Activated CD4-positive, alpha-beta T cell treated with anti-CD3 and anti-CD28 coated beads, Interleukin-2, Interleukin-6, amounts not matched to agents 100 ng/mL and 50 ng/mL, durations not matched to agents 16 hours and 8 hours (primary cell): ENCODE data around the gene CYP1A2.
A peak's percentile ranks its signal among the peaks of the same experiment; 100 is the strongest.
"Not testable (repeated sequence)": the region's sequence is repeated elsewhere in the genome, so short reads cannot be mapped to it uniquely, and the experiment has no call there.

Source experiments
- DNase-seq: peaks from one replicate; pipeline ENCODE4 v3.0.0-alpha.2; 2020

CYP1A2 gene

GRCh38 chr15:74748322-74748946, at the start of gene CYP1A2:
Gene CYP1A2 (plus strand): TSS chr15:74748845. CDS start chr15:74749739, 894 bp downstream.
- DNase-seq: no peak

GRCh38 chr15:74709011-74709410, 39.6 kb upstream of the CYP1A2 start:
- DNase-seq: no peak

GRCh38 chr15:74709892-74710291, 38.8 kb upstream of the CYP1A2 start:
- no peak for DNase-seq

- DNase-seq: no peak
These were observed 38.1 kb upstream of the CYP1A2 start for GRCh38 chr15:74710319-74711094.

- DNase-seq: no peak
These were observed 36.3 kb upstream of the CYP1A2 start for GRCh38 chr15:74712311-74712710.

- DNase-seq: no peak
These were observed 32.0 kb upstream of the CYP1A2 start for GRCh38 chr15:74716651-74717050.

- no peak for DNase-seq
These were observed 26.1 kb upstream of the CYP1A2 start for GRCh38 chr15:74722591-74722990.

- DNase-seq: no peak
These were observed 25.5 kb upstream of the CYP1A2 start for GRCh38 chr15:74723187-74723586.

GRCh38 chr15:74723754-74724334, 24.8 kb upstream of the CYP1A2 start:
- DNase-seq: peak; percentile 19

GRCh38 chr15:74724570-74725224, 23.9 kb upstream of the CYP1A2 start:
- no peak for DNase-seq

GRCh38 chr15:74725225-74725774, 23.3 kb upstream of the CYP1A2 start, which contains the start of gene CYP1A1:
Gene CYP1A1 (minus strand): TSS chr15:74725528. CDS start chr15:74723097, 2,431 bp downstream.
- DNase-seq: peak; percentile 37

GRCh38 chr15:74725845-74726773, 22.5 kb upstream of the CYP1A2 start:
- DNase-seq: peak; percentile 60

GRCh38 chr15:74726774-74727164, 21.9 kb upstream of the CYP1A2 start:
- DNase-seq: peak; percentile 18

GRCh38 chr15:74727727-74728126, 20.9 kb upstream of the CYP1A2 start:
- DNase-seq: no peak

- not testable (repeated sequence) for DNase-seq
These were observed 19.9 kb upstream of the CYP1A2 start for GRCh38 chr15:74728699-74729098.

GRCh38 chr15:74729372-74729771, 19.3 kb upstream of the CYP1A2 start:
- DNase-seq: not testable (repeated sequence)

- DNase-seq: no peak
These were observed 17.9 kb upstream of the CYP1A2 start for GRCh38 chr15:74730619-74731316.

- DNase-seq: no peak
These were observed 15.8 kb upstream of the CYP1A2 start for GRCh38 chr15:74732846-74733245.

- no peak for DNase-seq
These were observed 15.4 kb upstream of the CYP1A2 start for GRCh38 chr15:74733269-74733668.

GRCh38 chr15:74735305-74735704, 13.3 kb upstream of the CYP1A2 start:
- DNase-seq: no peak

GRCh38 chr15:74738239-74738638, 10.4 kb upstream of the CYP1A2 start:
- not testable (repeated sequence) for DNase-seq
